Measurements from ENCODE around the gene TMPRSS3.

The TMPRSS3 gene

GRCh38 chr21:42407476-42407875 lies 11.6 kb upstream of the TMPRSS3 start:
- no peak overlapping the region for H3K9ac ChIP-seq (ENCODE audit: low read length)
- no peak overlapping the region for H3K4me3 ChIP-seq (ENCODE audit: low read depth, low read length)
- no peak overlapping the region for H3K27ac ChIP-seq (ENCODE audit: low read depth, low read length)
- no peaks in the 10 kb centered on the region for H3K4me1 ChIP-seq (ENCODE audit: control insufficient read depth, insufficient read depth, low read length)
- H3K36me3 ChIP-seq (ENCODE audit: control insufficient read depth, insufficient read depth, low read length), result no peaks in the 10 kb centered on the region
- no peaks in the 10 kb centered on the region for H3K27me3 ChIP-seq (ENCODE audit: control insufficient read depth, insufficient read depth, low read length)
- H3K9me3 ChIP-seq (ENCODE audit: control insufficient read depth, insufficient read depth, low read depth, low read length), result no peaks in the 10 kb centered on the region

GRCh38 chr21:42406866-42407265 lies 11.0 kb upstream of the TMPRSS3 start:
- H3K27me3 ChIP-seq (ENCODE audit: control insufficient read depth, insufficient read depth, low read length), result no peaks in the 10 kb centered on the region
- H3K9ac ChIP-seq (ENCODE audit: low read length), result no peak overlapping the region
- H3K9me3 ChIP-seq (ENCODE audit: control insufficient read depth, insufficient read depth, low read depth, low read length), result no peaks in the 10 kb centered on the region
- H3K4me3 ChIP-seq (ENCODE audit: low read depth, low read length), result no peak overlapping the region
- H3K27ac ChIP-seq (ENCODE audit: low read depth, low read length), result no peak overlapping the region
- no peaks in the 10 kb centered on the region for H3K36me3 ChIP-seq (ENCODE audit: control insufficient read depth, insufficient read depth, low read length)
- no peaks in the 10 kb centered on the region for H3K4me1 ChIP-seq (ENCODE audit: control insufficient read depth, insufficient read depth, low read length)

- no peaks in the 10 kb centered on the region for H3K27me3 ChIP-seq (ENCODE audit: control insufficient read depth, insufficient read depth, low read length)
- no peak overlapping the region for H3K9ac ChIP-seq (ENCODE audit: low read length)
- H3K36me3 ChIP-seq (ENCODE audit: control insufficient read depth, insufficient read depth, low read length), result no peaks in the 10 kb centered on the region
- peaks cover 6% of the 10 kb centered on the region for H3K9me3 ChIP-seq (ENCODE audit: control insufficient read depth, insufficient read depth, low read depth, low read length)
- H3K4me3 ChIP-seq (ENCODE audit: low read depth, low read length), result no peak overlapping the region
- H3K27ac ChIP-seq (ENCODE audit: low read depth, low read length), result no peak overlapping the region
- H3K4me1 ChIP-seq (ENCODE audit: control insufficient read depth, insufficient read depth, low read length), result no peaks in the 10 kb centered on the region
These were observed 10.4 kb upstream of the TMPRSS3 start for GRCh38 chr21:42406201-42406621.

GRCh38 chr21:42405064-42406013 lies 9.5 kb upstream of the TMPRSS3 start:
- Histone ChIP-seq H3K9me3 (ENCODE audit: control insufficient read depth, insufficient read depth, low read depth, low read length) (peaks cover 7% of the 10 kb centered on the region), H3K4me1 (ENCODE audit: control insufficient read depth, insufficient read depth, low read length) (no peaks in the 10 kb centered on the region), H3K27me3 (ENCODE audit: control insufficient read depth, insufficient read depth, low read length) (no peaks in the 10 kb centered on the region), H3K4me3 (ENCODE audit: low read depth, low read length) (no peak overlapping the region), H3K27ac (ENCODE audit: low read depth, low read length) (no peak overlapping the region), H3K9ac (ENCODE audit: low read length) (no peak overlapping the region), H3K36me3 (ENCODE audit: control insufficient read depth, insufficient read depth, low read length) (no peaks in the 10 kb centered on the region)

GRCh38 chr21:42404539-42404938 lies 8.7 kb upstream of the TMPRSS3 start:
- H3K4me3 ChIP-seq (ENCODE audit: low read depth, low read length), result no peak overlapping the region
- no peaks in the 10 kb centered on the region for H3K27me3 ChIP-seq (ENCODE audit: control insufficient read depth, insufficient read depth, low read length)
- no peak overlapping the region for H3K27ac ChIP-seq (ENCODE audit: low read depth, low read length)
- no peak overlapping the region for H3K9ac ChIP-seq (ENCODE audit: low read length)
- peaks cover 7% of the 10 kb centered on the region for H3K9me3 ChIP-seq (ENCODE audit: control insufficient read depth, insufficient read depth, low read depth, low read length)
- H3K4me1 ChIP-seq (ENCODE audit: control insufficient read depth, insufficient read depth, low read length), result no peaks in the 10 kb centered on the region
- H3K36me3 ChIP-seq (ENCODE audit: control insufficient read depth, insufficient read depth, low read length), result no peaks in the 10 kb centered on the region

GRCh38 chr21:42403611-42404231 lies 7.9 kb upstream of the TMPRSS3 start, which contains the start of gene UBASH3A:
UBASH3A (plus strand) TSS chr21:42403902; CDS start chr21:42403946, 44 bp downstream.
- Histone ChIP-seq H3K36me3 (ENCODE audit: control insufficient read depth, insufficient read depth, low read length) (no peaks in the 10 kb centered on the region), H3K27ac (ENCODE audit: low read depth, low read length) (no peak within 1 kb of the TSS), H3K9me3 (ENCODE audit: control insufficient read depth, insufficient read depth, low read depth, low read length) (peaks cover 7% of the 10 kb centered on the region), H3K4me3 (ENCODE audit: low read depth, low read length) (no peak within 1 kb of the TSS), H3K27me3 (ENCODE audit: control insufficient read depth, insufficient read depth, low read length) (no peaks in the 10 kb centered on the region), H3K9ac (ENCODE audit: low read length) (no peak within 1 kb of the TSS), H3K4me1 (ENCODE audit: control insufficient read depth, insufficient read depth, low read length) (no peaks in the 10 kb centered on the region)

- H3K27ac ChIP-seq (ENCODE audit: low read depth, low read length), result no peak overlapping the region
- H3K9me3 ChIP-seq (ENCODE audit: control insufficient read depth, insufficient read depth, low read depth, low read length), result peaks cover 7% of the 10 kb centered on the region
- H3K9ac ChIP-seq (ENCODE audit: low read length), result no peak overlapping the region
- H3K4me3 ChIP-seq (ENCODE audit: low read depth, low read length), result no peak overlapping the region
- no peaks in the 10 kb centered on the region for H3K36me3 ChIP-seq (ENCODE audit: control insufficient read depth, insufficient read depth, low read length)
- H3K27me3 ChIP-seq (ENCODE audit: control insufficient read depth, insufficient read depth, low read length), result no peaks in the 10 kb centered on the region
- H3K4me1 ChIP-seq (ENCODE audit: control insufficient read depth, insufficient read depth, low read length), result no peaks in the 10 kb centered on the region
These were observed 6.0 kb upstream of the TMPRSS3 start for GRCh38 chr21:42401820-42402251.

- H3K27me3 ChIP-seq (ENCODE audit: control insufficient read depth, insufficient read depth, low read length), result no peaks in the 10 kb centered on the region
- no peak overlapping the region for H3K9ac ChIP-seq (ENCODE audit: low read length)
- peaks cover 7% of the 10 kb centered on the region for H3K9me3 ChIP-seq (ENCODE audit: control insufficient read depth, insufficient read depth, low read depth, low read length)
- H3K4me3 ChIP-seq (ENCODE audit: low read depth, low read length), result no peak overlapping the region
- no peak overlapping the region for H3K27ac ChIP-seq (ENCODE audit: low read depth, low read length)
- no peaks in the 10 kb centered on the region for H3K4me1 ChIP-seq (ENCODE audit: control insufficient read depth, insufficient read depth, low read length)
- H3K36me3 ChIP-seq (ENCODE audit: control insufficient read depth, insufficient read depth, low read length), result no peaks in the 10 kb centered on the region
These were observed 5.3 kb upstream of the TMPRSS3 start for GRCh38 chr21:42401154-42401553.

GRCh38 chr21:42400525-42400924 lies 4.7 kb upstream of the TMPRSS3 start:
- Histone ChIP-seq H3K9me3 (ENCODE audit: control insufficient read depth, insufficient read depth, low read depth, low read length) (peaks cover 7% of the 10 kb centered on the region), H3K9ac (ENCODE audit: low read length) (no peak overlapping the region), H3K4me3 (ENCODE audit: low read depth, low read length) (no peak overlapping the region), H3K4me1 (ENCODE audit: control insufficient read depth, insufficient read depth, low read length) (no peaks in the 10 kb centered on the region), H3K27me3 (ENCODE audit: control insufficient read depth, insufficient read depth, low read length) (no peaks in the 10 kb centered on the region), H3K36me3 (ENCODE audit: control insufficient read depth, insufficient read depth, low read length) (no peaks in the 10 kb centered on the region), H3K27ac (ENCODE audit: low read depth, low read length) (no peak overlapping the region)

- H3K4me3 ChIP-seq (ENCODE audit: low read depth, low read length), result no peak overlapping the region
- H3K9ac ChIP-seq (ENCODE audit: low read length), result no peak overlapping the region
- H3K4me1 ChIP-seq (ENCODE audit: control insufficient read depth, insufficient read depth, low read length), result no peaks in the 10 kb centered on the region
- H3K27ac ChIP-seq (ENCODE audit: low read depth, low read length), result no peak overlapping the region
- no peaks in the 10 kb centered on the region for H3K27me3 ChIP-seq (ENCODE audit: control insufficient read depth, insufficient read depth, low read length)
- H3K36me3 ChIP-seq (ENCODE audit: control insufficient read depth, insufficient read depth, low read length), result no peaks in the 10 kb centered on the region
- peaks cover 7% of the 10 kb centered on the region for H3K9me3 ChIP-seq (ENCODE audit: control insufficient read depth, insufficient read depth, low read depth, low read length)
These were observed 2.7 kb upstream of the TMPRSS3 start for GRCh38 chr21:42398436-42399028.

Measured in HUES6 (cell line).